ENCODE data around the gene KSR2. TPM values are rescaled to one million over a fixed set of nuclear protein-coding genes. Genes with fewer than 3 reads are reported as not detected.

The KSR2 gene
- total and polyA plus RNA-seq, 4 donors = 0.09 to 1.8 (median 0.37) TPM

GRCh38 chr12:117994551-117995438, 26.0 kb upstream of the KSR2 start:
- 85 to 89% methylated on average over 3 of the region's 3 CpGs for WGBS, 2 donors
- Histone ChIP-seq H3K27me3 (ENCODE audit: control insufficient read depth in 3 of 3, insufficient read depth in 3 of 3, low read length in 2 of 3) (no peaks in the 10 kb centered on the region), H3K36me3 (ENCODE audit: control insufficient read depth in 4 of 4, insufficient read depth in 4 of 4, low read length in 4 of 4) (no peaks in the 10 kb centered on the region), H3K27ac (ENCODE audit: low read depth in 1 of 2, low read length in 1 of 2) (no peak overlapping the region), H3K4me3 (no peak overlapping the region), H3K4me1 (ENCODE audit: control insufficient read depth in 5 of 5, insufficient read depth in 5 of 5, low read length in 5 of 5) (no peaks in the 10 kb centered on the region), H3K9me3 (ENCODE audit: control insufficient read depth in 4 of 4, insufficient read depth in 3 of 4, low read length in 3 of 4) (peaks cover 0 to 5% (median 0%) of the 10 kb centered on the region in 4 donors), H3K9ac (ENCODE audit: insufficient read depth in 1 of 2, low read length in 2 of 2) (no peak overlapping the region)
- no peak for TF ChIP-seq CTCF (IDR thresholded peaks at IDR 0.05; ENCODE audit: control extremely low read depth, extremely low read depth)
- DNase-seq (no peak), ATAC-seq (ENCODE audit: insufficient read depth, low FRiP score) (no peak)

- H3K36me3 ChIP-seq (ENCODE audit: control insufficient read depth in 4 of 4, insufficient read depth in 4 of 4, low read length in 4 of 4) = no peaks in the 10 kb centered on the region
- no peaks in the 10 kb centered on the region for H3K9me3 ChIP-seq (ENCODE audit: control insufficient read depth in 4 of 4, insufficient read depth in 3 of 4, low read length in 3 of 4)
- ATAC-seq (ENCODE audit: insufficient read depth, low FRiP score) (no peak), DNase-seq (no peak)
- no peak overlapping the region for H3K9ac ChIP-seq (ENCODE audit: insufficient read depth in 1 of 2, low read length in 2 of 2)
- WGBS, 2 donors = 83 to 87% methylated on average over 4 of the region's 4 CpGs
- no peak overlapping the region for H3K4me3 ChIP-seq
- TF ChIP-seq CTCF (IDR thresholded peaks at IDR 0.05; ENCODE audit: control extremely low read depth, extremely low read depth) = no peak
- no peaks in the 10 kb centered on the region for H3K4me1 ChIP-seq (ENCODE audit: control insufficient read depth in 5 of 5, insufficient read depth in 5 of 5, low read length in 5 of 5)
- H3K27ac ChIP-seq (ENCODE audit: low read depth in 1 of 2, low read length in 1 of 2) = no peak overlapping the region
- H3K27me3 ChIP-seq (ENCODE audit: control insufficient read depth in 3 of 3, insufficient read depth in 3 of 3, low read length in 2 of 3) = no peaks in the 10 kb centered on the region
Observed at GRCh38 chr12:117986705-117987469, 18.1 kb upstream of the KSR2 start.

- TF ChIP-seq CTCF (IDR thresholded peaks at IDR 0.05; ENCODE audit: control extremely low read depth, extremely low read depth) = no peak
- H3K27me3 ChIP-seq (ENCODE audit: control insufficient read depth in 3 of 3, insufficient read depth in 3 of 3, low read length in 2 of 3) = no peaks in the 10 kb centered on the region
- no peaks in the 10 kb centered on the region for H3K36me3 ChIP-seq (ENCODE audit: control insufficient read depth in 4 of 4, insufficient read depth in 4 of 4, low read length in 4 of 4)
- H3K27ac ChIP-seq (ENCODE audit: low read depth in 1 of 2, low read length in 1 of 2) = no peak overlapping the region
- H3K9ac ChIP-seq (ENCODE audit: insufficient read depth in 1 of 2, low read length in 2 of 2) = no peak overlapping the region
- H3K4me3 ChIP-seq = no peak overlapping the region
- ATAC-seq (ENCODE audit: insufficient read depth, low FRiP score) (no peak), DNase-seq (no peak)
- 85 to 96% methylated on average over 2 of the region's 2 CpGs for WGBS, 2 donors
- H3K9me3 ChIP-seq (ENCODE audit: control insufficient read depth in 4 of 4, insufficient read depth in 3 of 4, low read length in 3 of 4) = no peaks in the 10 kb centered on the region
- H3K4me1 ChIP-seq (ENCODE audit: control insufficient read depth in 5 of 5, insufficient read depth in 5 of 5, low read length in 5 of 5) = no peaks in the 10 kb centered on the region
Observed at GRCh38 chr12:117985182-117985581, 16.4 kb upstream of the KSR2 start.
